ENCODE measurements around the gene DGCR6.
A peak's percentile ranks its signal among the peaks of the same experiment; 100 is the strongest.
"Not testable (repeated sequence)": the region's sequence is repeated elsewhere in the genome, so short reads cannot be mapped to it uniquely, and the experiment has no call there.

DGCR6 gene

GRCh38 chr22:18931905-18932652 is 26.0 kb downstream of the DGCR6 start:
- no peak for DNase-seq

GRCh38 chr22:18933914-18934313 is 27.8 kb downstream of the DGCR6 start:
- no peak for DNase-seq

- not testable (repeated sequence) for DNase-seq
Measured at GRCh38 chr22:18934688-18935087, 28.6 kb downstream of the DGCR6 start.

DNA sequence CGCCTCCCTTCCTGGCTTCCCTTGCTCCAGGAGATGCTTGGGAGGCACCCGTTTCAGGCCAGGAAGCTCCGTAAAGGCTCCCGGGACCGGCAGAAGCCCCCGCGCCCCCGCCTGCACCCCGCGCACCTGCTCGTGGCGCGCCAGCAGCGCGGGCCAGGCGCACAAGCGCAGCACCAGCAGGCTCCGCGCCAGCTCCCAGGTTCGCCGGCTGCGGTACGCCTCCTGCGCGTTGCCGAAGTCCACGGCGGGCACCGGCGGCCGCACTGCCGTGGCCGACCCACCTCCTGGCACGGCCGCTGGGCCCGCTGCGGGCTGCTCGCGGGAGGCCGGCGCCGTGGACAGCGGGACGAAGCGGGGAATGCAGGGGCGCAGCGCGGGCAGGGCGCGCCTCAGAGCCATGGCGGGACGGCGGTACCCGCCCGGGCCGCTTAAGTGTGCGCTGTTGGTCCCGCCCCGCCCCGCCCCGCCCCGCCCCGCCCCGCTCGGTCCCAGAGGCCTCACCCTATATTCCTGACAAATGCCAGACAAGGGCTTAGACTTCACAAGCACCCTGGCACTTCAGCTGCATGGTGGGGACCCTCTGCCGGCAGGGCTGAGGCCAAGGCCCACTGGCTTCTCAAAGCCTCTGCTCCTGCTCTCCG is 29.9 kb downstream of the DGCR6 start, which contains the start of gene PRODH:
PRODH (minus strand) TSS at position 405 of the 641 bp plus-strand sequence; CDS start at position 399, 6 bp downstream.
- DNase-seq, result no peak

- DNase-seq, result not testable (repeated sequence)
Measured at GRCh38 chr22:18938691-18939090, 32.6 kb downstream of the DGCR6 start.

- not testable (repeated sequence) for DNase-seq
Measured at GRCh38 chr22:18947105-18947504, 41.0 kb downstream of the DGCR6 start.

- DNase-seq, result peak; percentile 6
Measured at GRCh38 chr22:18947905-18948304, 41.8 kb downstream of the DGCR6 start.

DNA sequence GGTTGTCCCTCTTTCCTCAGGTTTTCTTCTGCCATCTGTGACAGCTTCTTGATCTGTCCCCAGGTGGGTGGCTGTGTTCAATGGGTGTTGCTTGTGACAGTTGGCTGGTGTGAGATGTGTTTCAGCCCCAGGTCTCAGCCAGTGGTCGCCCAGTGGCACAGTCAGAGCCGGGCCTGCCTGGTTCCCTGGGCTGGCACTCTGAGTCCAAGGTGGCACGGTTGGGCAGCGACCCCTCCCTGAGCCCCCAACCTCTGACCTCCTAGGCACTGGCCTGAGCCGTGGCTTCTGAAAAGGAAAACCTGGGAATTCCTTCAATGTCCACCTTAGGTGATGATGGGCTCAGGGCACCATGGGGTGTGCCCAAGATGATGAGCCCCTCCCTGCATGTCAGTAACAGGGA is 44.0 kb downstream of the DGCR6 start:
- no peak for DNase-seq

DNA sequence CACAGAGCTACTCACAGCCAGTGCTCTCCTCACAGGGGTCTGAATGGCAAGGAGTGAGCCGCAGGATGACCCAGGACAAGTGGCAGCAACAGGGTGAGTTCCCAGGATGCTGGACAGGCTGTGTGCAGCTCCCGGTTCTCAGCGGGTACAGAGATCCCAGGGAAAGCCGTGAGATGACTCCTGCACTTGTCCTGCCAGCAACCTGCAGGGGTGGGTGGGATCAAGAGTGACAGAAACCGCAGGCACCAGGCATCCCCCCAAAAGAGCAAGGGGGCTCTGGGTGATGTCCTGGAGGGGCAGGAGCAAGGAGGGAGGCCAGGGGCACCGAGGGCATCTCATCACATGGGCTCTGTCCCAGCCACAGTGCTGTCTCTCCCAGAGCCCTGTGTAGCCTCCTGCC is 45.9 kb downstream of the DGCR6 start:
- no peak for DNase-seq

DNA sequence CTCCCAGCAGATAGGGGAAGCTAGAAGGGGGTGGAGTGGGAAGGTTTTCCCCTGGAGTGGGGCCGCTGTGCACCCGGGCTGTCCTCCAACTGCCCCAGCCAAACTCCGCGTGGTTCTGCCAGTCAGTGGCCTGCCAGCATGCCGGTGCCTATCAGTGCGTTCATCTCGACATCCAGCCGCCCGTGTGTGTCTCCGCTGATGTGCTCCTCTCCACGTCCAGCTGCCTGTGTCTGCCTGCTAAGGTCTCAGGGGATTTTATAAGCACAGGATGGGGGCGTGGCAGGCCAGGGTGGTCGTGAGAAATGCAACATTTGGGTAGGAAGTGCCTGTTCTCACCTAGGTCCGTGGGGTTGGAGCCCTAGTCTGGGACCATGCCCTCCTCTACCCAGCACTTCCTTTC is 47.0 kb downstream of the DGCR6 start:
- DNase-seq, result not testable (repeated sequence)

DNA sequence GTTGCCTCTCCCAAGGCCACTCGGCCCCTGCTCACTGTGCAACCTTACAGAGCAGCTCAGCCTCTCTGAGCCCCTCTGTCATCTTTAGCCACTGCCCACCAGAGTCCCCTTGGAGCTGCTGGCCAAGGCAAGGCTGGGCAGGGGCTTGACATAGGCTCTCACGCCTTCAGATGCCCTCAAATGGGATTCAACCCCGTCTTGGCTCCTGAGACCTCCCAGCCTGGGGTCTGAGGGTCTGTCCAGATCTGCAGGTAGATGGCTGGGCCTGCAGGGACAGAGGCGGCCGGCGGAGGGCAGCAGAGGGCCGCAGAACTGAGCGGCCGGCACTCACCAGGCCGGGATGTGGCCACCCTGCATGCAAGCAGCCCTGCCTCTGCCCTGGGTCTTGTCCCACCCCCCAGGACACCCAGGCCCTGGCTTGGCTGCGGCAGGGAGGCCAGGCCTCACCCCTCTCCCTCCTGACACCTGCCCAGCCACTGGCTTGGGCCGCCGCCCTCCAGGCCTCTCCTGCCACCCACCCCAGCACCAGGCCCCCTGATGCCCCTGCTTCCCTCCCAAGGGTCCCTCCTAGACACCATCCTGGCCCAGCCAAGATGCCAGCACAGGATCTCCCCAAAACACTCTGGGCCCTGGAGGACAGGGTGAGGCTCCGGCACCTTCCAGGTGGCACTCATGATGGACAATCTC is 48.3 kb downstream of the DGCR6 start:
- peak; percentile 79 for DNase-seq

DNA sequence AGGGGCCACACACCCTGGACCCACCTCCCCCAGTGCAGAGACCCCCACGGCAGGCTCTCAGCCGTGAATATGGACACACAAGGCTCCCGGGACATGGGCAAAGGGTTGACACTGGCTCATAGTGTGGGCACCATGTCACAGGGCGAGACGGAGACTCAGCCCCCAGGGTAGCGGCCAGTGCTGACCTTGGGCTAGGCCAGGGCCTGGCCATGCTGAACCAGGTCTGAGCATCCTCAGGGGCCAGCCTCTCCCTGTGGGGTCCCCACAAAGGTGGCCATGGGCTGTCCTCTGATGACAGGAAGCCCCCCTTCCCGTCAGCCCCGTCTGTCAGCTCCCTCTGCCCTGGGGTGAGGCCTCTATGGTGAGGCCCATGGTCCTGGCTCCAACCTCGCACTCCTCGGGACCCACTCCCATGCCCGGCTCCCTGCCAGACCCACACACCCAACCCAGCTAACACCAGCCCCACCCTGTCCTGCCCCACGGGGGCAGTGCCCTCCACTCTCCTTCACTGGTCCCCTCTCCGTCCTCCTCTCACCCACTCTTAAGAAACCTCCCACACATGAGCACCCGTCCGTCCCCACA is 49.0 kb downstream of the DGCR6 start:
- DNase-seq, result no peak

DNA sequence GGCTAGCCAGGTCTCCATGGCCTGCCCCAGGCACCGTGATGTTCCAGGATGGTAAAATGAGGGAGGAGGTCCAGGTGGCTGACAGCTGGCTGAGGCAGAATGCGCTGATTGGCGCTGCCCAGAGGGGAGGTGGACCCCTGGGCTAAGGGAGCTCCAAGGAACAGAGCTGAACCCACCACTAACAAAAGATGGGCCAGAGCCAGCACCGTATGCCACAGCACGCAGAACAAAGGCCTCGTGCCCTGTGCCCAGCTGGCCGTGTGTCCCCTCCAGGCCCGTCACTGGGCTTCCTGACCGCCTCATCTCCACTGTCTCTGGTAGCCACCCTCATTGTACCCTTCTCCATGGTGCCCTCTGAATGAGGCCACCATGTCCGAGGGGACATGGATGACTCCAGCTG is 49.6 kb downstream of the DGCR6 start:
- DNase-seq, result no peak

DNA sequence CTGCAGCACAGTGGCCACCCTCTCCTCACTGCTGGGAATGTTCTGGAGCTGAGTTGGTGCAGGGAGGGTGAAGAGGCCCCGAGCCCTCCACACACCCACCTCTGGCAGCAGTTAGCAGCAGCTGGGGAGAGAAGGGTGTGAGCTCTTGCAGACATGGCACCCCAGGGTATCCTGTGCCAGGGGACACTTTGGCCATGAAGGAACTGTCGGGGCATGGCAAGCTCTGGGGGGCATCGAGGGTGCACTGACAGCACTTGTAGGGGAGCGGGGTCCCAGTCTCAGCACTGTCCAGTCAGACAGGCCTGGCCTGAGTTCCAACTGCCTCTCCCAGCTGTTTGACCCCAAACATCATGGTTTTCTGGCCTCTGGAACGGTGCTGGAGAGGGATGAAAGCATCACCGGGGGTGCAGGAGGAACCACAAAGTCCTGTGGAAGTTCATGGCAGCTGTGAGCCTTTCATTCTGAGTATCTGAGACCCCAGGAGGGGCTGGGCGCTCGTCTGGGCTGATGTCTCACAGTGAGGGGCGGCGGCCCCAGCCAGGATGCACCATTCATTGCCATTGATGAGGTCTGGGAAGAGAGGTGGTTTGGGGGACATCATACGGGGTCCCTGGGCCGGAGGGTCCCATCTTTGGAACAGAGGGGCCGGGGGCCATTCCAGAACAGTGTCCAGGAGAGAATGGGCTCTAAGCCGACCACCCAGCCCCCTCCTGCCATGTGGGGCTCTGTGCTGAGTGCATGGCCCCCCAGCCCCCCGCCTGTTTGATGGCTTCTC is 50.2 kb downstream of the DGCR6 start:
- not testable (repeated sequence) for DNase-seq

DNA sequence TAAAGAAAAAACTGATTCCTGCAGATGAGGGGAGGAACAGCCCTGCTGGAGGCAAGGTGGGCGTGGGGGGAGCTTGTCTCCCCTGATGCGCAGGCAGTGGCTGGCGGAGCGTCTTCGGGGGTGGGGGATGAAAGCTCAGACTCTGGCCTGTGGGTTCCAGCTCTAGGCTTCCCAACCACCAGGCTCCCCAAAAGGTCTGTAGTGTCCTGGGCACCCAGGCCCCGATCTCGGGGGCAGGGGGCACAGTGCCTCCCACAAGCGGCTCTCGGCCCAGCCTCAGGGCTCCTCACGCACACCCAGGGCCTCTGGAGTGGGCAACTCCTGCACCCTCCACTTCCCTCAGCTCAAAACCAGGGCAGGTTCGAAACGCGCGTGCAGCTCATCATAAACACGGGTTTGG is 50.8 kb downstream of the DGCR6 start:
- DNase-seq, result not testable (repeated sequence)

- not testable (repeated sequence) for DNase-seq
Measured at GRCh38 chr22:18957621-18958320, 51.7 kb downstream of the DGCR6 start.

DNA sequence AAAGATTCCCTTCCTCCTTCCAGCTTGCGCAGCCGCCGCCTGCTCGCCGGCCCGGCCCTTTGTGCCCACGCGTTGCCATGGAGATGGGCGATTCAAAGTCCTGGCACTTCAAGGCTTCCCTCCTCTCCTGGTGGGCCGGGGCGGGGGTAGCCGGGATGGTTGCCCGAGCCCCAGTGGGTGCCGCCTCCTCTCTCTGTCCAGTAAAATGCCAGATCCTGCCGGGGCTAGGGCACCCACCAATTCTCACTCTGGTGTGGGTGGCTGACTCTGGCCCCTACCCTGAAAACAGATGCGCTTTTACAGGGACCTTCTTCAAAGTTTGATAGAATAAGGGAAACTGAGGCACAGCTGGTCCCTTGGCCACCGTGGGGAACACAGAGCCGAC is 52.2 kb downstream of the DGCR6 start:
- not testable (repeated sequence) for DNase-seq

- DNase-seq, result peak; percentile 49
Measured at GRCh38 chr22:18958738-18959137, 52.6 kb downstream of the DGCR6 start.

DNA sequence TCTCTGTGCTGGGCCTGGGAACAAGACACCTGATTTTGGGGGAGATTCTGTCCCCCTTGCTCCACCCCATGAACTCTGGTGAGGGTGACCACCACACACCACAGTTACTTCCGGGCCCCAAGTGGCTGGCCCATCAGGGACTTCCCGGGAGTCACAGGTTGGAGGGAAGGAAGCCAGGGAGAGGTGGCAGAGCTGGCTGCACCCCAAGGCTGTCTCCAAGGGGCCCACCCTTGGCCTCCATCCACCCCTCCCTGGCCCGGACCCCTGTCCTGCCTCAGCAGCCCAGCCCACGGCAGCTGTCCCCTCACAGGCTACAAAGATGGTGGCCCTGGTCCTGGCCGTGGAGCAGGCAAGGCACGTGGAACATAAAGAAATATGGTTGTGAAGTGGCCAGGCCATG is 53.1 kb downstream of the DGCR6 start:
- DNase-seq, result not testable (repeated sequence)

GRCh38 chr22:18959741-18960140 is 53.6 kb downstream of the DGCR6 start:
- not testable (repeated sequence) for DNase-seq

DNA sequence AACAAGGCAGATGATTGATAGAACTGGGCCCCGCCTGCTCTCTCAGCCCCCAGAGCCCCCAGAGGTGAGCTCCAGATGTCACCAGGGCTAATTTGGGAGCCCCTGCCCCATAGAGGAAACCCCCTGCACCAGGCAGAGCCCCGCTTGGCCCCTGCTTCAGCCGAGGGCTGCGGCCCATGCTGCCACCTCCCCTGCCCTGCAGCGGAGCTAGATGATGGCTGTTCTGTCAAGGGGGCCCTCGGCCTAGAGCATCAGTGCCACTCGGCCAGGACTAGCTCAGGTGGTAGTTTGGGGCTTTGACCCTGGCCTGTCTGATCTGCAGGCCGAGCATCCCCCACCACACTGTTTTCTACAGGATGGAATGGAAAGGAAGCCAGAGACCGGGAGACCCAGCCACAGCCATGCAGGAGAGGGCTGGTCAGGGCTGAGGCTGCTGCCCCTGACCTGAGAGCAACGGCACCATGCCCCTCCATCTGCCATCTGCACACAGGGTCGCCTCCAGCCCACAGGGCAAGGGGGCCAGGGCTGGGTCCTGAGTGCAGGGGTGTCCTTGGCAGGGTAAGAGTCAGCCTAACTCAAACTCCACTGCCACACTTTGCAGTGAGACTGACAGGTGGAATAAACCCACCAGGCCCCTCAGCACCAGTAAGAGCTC is 54.2 kb downstream of the DGCR6 start:
- DNase-seq, result not testable (repeated sequence)

Data from stimulated activated CD8-positive, alpha-beta memory T cell treated with anti-CD3 and anti-CD28 coated beads, Interleukin-4, amount 100 ng/mL, for 48 hours (primary cell).